ENCODE data around the gene LRRC32. TPM values are rescaled to one million over a fixed set of nuclear protein-coding genes. Genes with fewer than 3 reads are reported as not detected.

LRRC32 gene
- total RNA-seq, 3 donors from 2014 or later, result 10.4 to 20.3 (median 18.6) TPM

- Histone ChIP-seq H3K4me1 (ENCODE audit: low read depth) (no peaks in the 10 kb centered on the region), H3K4me3 (no peak overlapping the region), H3K36me3 (ENCODE audit: low read depth) (no peaks in the 10 kb centered on the region), H3K9me3 (no peaks in the 10 kb centered on the region)
- TF ChIP-seq CTCF (IDR thresholded peaks at IDR 0.05), result no peak
- no peak for DNase-seq
- intact Hi-C loops (cut with DNase I, micrococcal nuclease), result no loop called here
- ATAC-seq, result no peak
These were observed 30.0 kb downstream of the LRRC32 start for GRCh38 chr11:76640501-76640900.

- no peak for DNase-seq
These were observed 30.9 kb downstream of the LRRC32 start for GRCh38 chr11:76639621-76640020.

GRCh38 chr11:76638270-76639197 is 32.0 kb downstream of the LRRC32 start:
- Histone ChIP-seq H3K4me1 (ENCODE audit: low read depth) (no peaks in the 10 kb centered on the region), H3K4me3 (no peak overlapping the region), H3K36me3 (ENCODE audit: low read depth) (no peaks in the 10 kb centered on the region), H3K9me3 (no peaks in the 10 kb centered on the region)
- no peak for DNase-seq
- TF ChIP-seq CTCF (IDR thresholded peaks at IDR 0.05), result no peak
- intact Hi-C loops (cut with DNase I, micrococcal nuclease), result no loop called here
- no peak for ATAC-seq

More at GRCh38 chr11:76639621-76640020, 30.9 kb downstream of the LRRC32 start:
- H3K4me1 ChIP-seq (ENCODE audit: low read depth), result no peaks in the 10 kb centered on the region
- intact Hi-C loops (cut with DNase I, micrococcal nuclease), result no loop called here
- H3K36me3 ChIP-seq (ENCODE audit: low read depth), result no peaks in the 10 kb centered on the region
- H3K9me3 ChIP-seq, result no peaks in the 10 kb centered on the region
- no peak overlapping the region for H3K4me3 ChIP-seq
- no peak for ATAC-seq
- TF ChIP-seq CTCF (IDR thresholded peaks at IDR 0.05), result no peak

DNA sequence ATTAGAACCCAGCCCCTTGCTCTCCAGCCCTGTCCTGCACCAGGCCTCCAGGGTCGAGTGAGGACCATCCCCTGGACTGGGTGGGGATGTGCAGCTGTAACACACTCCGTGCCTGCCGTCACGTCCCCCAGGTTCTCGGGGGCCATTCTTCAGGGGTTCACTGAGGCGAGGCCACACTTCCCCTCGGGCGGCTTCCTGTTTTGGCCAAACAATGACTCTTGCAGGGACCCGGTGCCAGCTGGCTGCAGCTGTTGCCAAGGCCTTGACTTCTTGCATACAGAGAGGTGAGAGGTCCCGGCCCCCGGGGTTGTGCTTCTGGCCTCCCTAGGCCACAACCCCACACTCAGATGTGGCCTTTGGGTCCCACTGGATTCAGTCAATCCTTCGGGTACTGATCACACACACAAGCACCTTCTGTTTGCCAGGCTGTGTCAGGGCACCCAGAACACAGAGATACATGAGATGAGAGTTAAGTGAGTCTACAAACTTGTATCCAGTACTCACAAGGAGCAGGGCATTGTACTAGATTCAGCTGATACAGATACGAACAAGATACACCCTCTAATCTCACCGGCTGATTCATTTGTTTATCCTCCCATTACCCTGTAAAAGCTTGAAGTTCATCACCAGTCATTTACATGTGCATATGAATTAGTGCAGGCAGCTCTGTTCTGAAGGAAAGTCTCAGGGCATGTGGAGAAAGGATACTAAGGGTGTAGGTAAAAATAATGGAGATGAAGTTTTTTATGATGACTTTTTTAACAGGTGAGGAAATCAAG is 32.9 kb downstream of the LRRC32 start:
- no peaks in the 10 kb centered on the region for H3K4me1 ChIP-seq (ENCODE audit: low read depth)
- peak in 2 of 3 donors; percentile 35 to 73 for DNase-seq
- intact Hi-C loops (cut with DNase I, micrococcal nuclease), result no loop called here
- no peak overlapping the region for H3K4me3 ChIP-seq
- no peak for TF ChIP-seq CTCF (IDR thresholded peaks at IDR 0.05)
- H3K36me3 ChIP-seq (ENCODE audit: low read depth), result no peaks in the 10 kb centered on the region
- H3K9me3 ChIP-seq, result no peaks in the 10 kb centered on the region
- peak; percentile 71 for ATAC-seq

DNA sequence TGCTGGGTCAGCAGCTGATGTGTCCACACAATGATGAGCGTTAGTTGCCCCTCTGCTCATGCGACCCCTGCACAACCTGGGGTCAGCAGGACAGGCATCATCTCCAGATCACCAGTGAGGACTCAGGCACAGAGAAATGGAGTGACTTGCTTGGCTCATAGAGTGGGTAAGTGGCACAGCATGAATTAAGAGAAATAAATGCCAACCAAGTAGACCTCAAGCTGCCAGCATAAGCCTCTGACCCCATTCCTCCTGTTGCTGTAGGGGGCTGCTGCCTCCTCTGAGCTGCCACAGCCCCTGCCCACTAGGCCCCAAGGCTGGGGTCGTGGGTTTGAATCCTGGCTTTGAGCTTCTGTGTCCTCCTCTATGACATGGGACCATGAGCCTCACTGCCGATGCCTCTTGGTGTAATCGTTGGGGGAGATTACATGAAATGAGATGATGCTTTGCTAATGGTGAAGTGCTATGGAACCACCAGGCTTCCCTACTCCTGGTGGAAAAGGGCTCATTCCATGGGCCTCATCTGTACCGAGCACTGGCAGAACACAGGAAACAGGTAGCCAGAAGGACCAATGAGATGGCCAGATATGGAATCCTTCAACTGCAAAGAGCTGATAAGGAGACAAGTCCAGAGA is 33.6 kb downstream of the LRRC32 start:
- H3K4me3 ChIP-seq, result no peak overlapping the region
- no peaks in the 10 kb centered on the region for H3K9me3 ChIP-seq
- no peak for DNase-seq
- no peaks in the 10 kb centered on the region for H3K36me3 ChIP-seq (ENCODE audit: low read depth)
- no peak for TF ChIP-seq CTCF (IDR thresholded peaks at IDR 0.05)
- no peaks in the 10 kb centered on the region for H3K4me1 ChIP-seq (ENCODE audit: low read depth)
- no peak for ATAC-seq
- intact Hi-C loops (cut with DNase I, micrococcal nuclease), result no loop called here
